ENCODE measurements around the gene SHROOM3. TPM values are rescaled to one million over a fixed set of nuclear protein-coding genes. Genes with fewer than 3 reads are reported as not detected.

Gene SHROOM3
- total and polyA plus RNA-seq, 2 donors (not counting 3 experiments of a cell fraction or from before 2014, with no cell fraction given): 2.7 to 6.7 TPM

- BruUV-seq (replicated peaks): no TSS peak
- TF ChIP-seq JUN (IDR thresholded peaks at IDR 0.05; ENCODE audit: borderline replicate concordance, insufficient read depth, insufficient read length, low read depth) (no peak), EZH2 (IDR thresholded peaks at IDR 0.05; ENCODE audit: borderline replicate concordance, low read depth, low read length, severe bottlenecking) (no peak), MYC (IDR thresholded peaks at IDR 0.05; ENCODE audit: low read depth, low read length) (no peak), MAX (IDR thresholded peaks at IDR 0.05; ENCODE audit: insufficient read depth, insufficient read length) (no peak), FOS (IDR thresholded peaks at IDR 0.05; ENCODE audit: borderline replicate concordance, insufficient read depth, low read length) (no peak), POLR2A (IDR thresholded peaks at IDR 0.05; ENCODE audit: low read depth, low read length) (no peak), POLR2AphosphoS5 (IDR thresholded peaks at IDR 0.05; ENCODE audit: insufficient read depth, low read depth, low read length) (no peak), GATA2 (IDR thresholded peaks at IDR 0.05; ENCODE audit: insufficient read depth, insufficient read length, low read depth, low read length) (no peak)
- TF ChIP-seq, protein P1, sequence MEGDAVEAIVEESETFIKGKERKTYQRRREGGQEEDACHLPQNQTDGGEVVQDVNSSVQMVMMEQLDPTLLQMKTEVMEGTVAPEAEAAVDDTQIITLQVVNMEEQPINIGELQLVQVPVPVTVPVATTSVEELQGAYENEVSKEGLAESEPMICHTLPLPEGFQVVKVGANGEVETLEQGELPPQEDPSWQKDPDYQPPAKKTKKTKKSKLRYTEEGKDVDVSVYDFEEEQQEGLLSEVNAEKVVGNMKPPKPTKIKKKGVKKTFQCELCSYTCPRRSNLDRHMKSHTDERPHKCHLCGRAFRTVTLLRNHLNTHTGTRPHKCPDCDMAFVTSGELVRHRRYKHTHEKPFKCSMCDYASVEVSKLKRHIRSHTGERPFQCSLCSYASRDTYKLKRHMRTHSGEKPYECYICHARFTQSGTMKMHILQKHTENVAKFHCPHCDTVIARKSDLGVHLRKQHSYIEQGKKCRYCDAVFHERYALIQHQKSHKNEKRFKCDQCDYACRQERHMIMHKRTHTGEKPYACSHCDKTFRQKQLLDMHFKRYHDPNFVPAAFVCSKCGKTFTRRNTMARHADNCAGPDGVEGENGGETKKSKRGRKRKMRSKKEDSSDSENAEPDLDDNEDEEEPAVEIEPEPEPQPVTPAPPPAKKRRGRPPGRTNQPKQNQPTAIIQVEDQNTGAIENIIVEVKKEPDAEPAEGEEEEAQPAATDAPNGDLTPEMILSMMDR (IDR thresholded peaks at IDR 0.05; ENCODE audit: extremely low read depth in 1 of 2, insufficient read depth in 1 of 2, low read depth in 1 of 2, low read length in 2 of 2): no peak
These were observed 387.3 kb downstream of the SHROOM3 start for GRCh38 chr4:76822303-76822702.

More at GRCh38 chr4:76822303-76822702, 387.3 kb downstream of the SHROOM3 start:
- Histone ChIP-seq H3K36me3 (ENCODE audit: control insufficient read depth in 2 of 2, extremely low read depth in 1 of 2, insufficient read depth in 2 of 2, low read length in 2 of 2) (no peaks in the 10 kb centered on the region), H4K20me1 (replicated peaks; ENCODE audit: control insufficient read depth, extremely low read depth, insufficient read depth, low read length) (no peaks in the 10 kb centered on the region), H2AFZ (ENCODE audit: low read depth, low read length) (no peak overlapping the region), H3K4me2 (ENCODE audit: insufficient read depth, low read length) (no peak overlapping the region), H3K79me2 (ENCODE audit: control insufficient read depth, insufficient read depth, low read length) (no peaks in the 10 kb centered on the region), H3K27me3 (ENCODE audit: control insufficient read depth in 2 of 2, insufficient read depth in 2 of 2, low read length in 2 of 2) (no peaks in the 10 kb centered on the region), H3K9me1 (replicated peaks; ENCODE audit: control insufficient read depth, extremely low read depth, insufficient read depth, low read length) (no peaks in the 10 kb centered on the region), H3K4me3 (replicated peaks in 1 of 3; ENCODE audit: insufficient read depth in 1 of 3, low read depth in 1 of 3, low read length in 3 of 3) (no peak overlapping the region), H3K4me1 (ENCODE audit: control insufficient read depth, extremely low read depth, insufficient read depth, low read length) (no peaks in the 10 kb centered on the region), H3K9me3 (replicated peaks; ENCODE audit: control insufficient read depth, insufficient read depth, low read length) (no peaks in the 10 kb centered on the region), H3K27ac (ENCODE audit: insufficient read depth, low read depth, low read length) (no peak overlapping the region), H3K9ac (replicated peaks; ENCODE audit: extremely low read depth, insufficient read depth, low read length) (no peak overlapping the region)
- FAIRE-seq (no peak), DNase-seq (ENCODE audit: low read depth, low spot score) (no peak)
- ChIA-PET POLR2A (interaction anchor here (1.0 kb wide), 1 partner anchor 9 kb away, joined by 3 read pairs; no protein-coding TSS in a partner anchor), CTCF (interaction anchor here (1.5 to 1.7 kb wide), 2 partner anchors 9 to 31 kb away, joined by 3 to 5 read pairs; no protein-coding TSS in a partner anchor)
- dilution Hi-C loops (cut with MboI; ENCODE audit: extremely low pct_ligation_motif_present, low sequenced_read_pairs): no loop called here
- intact Hi-C loops (cut with micrococcal nuclease): no loop called here

Data from endothelial cell of umbilical vein (primary cell).